OCI-LY1 (cell line): ENCODE results near the gene CACUL1.

Experiments
- CTCF ChIP-seq: fragments of 200-600 bp; sonication (generic), shearing (Covaris generic); IDR thresholded peaks from 2 replicates; pipeline ENCODE4 v1.5.1; 2017; ENCODE audit warnings: mild to moderate bottlenecking, antibody characterized with exemption, low read length, moderate library complexity, mixed read lengths
- EZH2 ChIP-seq: fragments of 200-600 bp; sonication (generic), shearing (Covaris generic); IDR thresholded peaks from 2 replicates; pipeline ENCODE4 v1.8.0; 2017; ENCODE audit warnings: borderline replicate concordance, mixed run types, mild to moderate bottlenecking, antibody characterized with exemption, low read length, moderate library complexity, mixed read lengths

- no peak for TF ChIP-seq CTCF
- TF ChIP-seq EZH2: no peak
These were observed 91.6 kb downstream of the CACUL1 start for GRCh38 chr10:118663176-118663575.
